GM19468 (cell line): Measurements from ENCODE around the gene TRPM3.
A peak's percentile ranks its signal among the peaks of the same experiment; 100 is the strongest.
"Not testable (repeated sequence)": the region's sequence is repeated elsewhere in the genome, so short reads cannot be mapped to it uniquely, and the experiment has no call there.

Experiments
- ATAC-seq: cut with Tn5 transposase; IDR thresholded peaks from one replicate; pipeline ENCODE4 v1.9.1; 2021; ENCODE audit warnings: mild to moderate bottlenecking, moderate library complexity, moderate number of reproducible peaks; ENCODE audit not compliant: unreplicated experiment; ENCODE audit errors: extremely low read depth

Gene TRPM3

DNA sequence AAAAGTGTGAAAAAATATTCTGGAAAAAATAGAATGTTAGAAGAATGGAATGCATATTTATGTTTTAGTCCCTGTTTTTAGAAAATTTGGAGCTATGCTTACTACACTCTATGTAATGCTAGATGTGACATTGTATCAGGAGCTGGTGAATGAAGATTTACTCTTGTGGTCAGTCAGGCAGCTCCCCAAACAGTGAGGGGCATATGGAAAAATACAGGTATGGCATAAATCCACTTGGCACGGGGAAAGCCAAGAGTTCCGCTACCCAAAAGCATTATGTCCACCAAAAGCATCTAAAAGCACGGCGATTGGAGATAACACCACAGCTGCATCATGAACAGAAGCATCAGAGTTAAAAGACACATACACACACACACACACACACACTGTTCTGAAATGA lies 486.7 kb downstream of the TRPM3 start:
- ATAC-seq: no peak

DNA sequence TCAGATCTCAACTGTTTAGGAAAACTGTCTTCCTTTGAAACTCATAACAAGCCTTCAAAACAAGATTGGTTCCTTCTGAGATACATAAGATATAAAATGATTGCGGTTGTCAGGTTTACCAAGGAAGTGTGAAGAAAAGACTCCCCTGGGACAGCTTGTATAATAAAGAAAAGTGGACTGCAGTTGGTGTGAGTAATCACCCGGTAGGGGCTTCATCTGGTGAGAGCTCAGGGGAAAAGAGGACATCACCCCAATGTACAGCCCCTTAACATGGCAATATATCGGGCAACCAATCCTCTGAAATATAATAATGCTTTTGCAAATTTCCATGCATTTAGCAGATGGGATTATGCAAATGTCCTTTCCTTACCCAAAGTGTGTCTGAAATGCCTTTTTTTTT lies 490.4 kb downstream of the TRPM3 start:
- ATAC-seq: no peak

DNA sequence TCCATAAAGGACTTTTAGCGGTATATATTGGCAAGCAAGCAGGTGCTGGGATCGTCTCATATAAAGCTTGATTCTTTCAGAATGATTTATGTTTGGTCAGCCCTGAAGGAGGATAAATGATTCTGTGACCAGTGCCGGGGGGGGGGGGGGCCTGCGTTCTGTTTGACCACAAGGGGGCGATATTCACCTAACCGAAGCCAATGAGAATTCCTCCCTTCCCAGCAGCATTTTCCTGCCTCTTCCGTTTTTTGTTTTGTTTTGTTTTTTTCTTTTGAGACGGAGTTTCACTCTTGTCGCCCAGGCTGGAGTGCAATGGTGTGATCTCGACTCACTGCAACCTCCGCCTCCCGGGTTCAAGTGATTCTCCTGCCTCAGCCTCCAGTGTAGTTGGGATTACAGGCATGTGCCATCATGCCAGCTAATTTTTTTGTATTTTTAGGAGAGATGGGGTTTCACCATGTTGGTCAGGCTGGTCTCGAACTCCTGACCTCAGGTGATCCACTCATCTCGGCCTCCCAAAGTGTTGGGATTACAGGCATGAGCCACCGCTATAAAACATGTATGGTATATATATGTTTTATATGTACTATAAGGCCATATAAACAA lies 492.2 kb downstream of the TRPM3 start:
- not testable (repeated sequence) for ATAC-seq

DNA sequence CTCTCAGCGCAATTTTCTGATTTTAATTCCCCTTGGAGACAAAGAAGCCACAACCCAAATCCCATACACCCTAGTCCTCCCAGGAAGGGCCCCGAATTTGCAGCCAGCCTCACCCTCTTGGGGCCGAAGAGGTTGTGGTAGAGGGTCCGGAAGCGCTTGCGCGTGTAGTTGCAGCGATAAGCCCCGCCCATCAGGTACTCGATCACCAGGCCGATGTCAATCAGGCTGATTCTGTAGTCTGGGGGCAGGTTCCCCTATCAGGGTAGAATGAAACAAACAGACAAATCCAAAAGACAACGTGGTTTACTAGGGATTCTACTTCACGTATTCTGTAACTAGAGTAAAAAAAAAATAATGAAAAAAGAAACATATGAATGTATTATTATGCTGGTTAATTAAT lies 496.3 kb downstream of the TRPM3 start:
- ATAC-seq: no peak

DNA sequence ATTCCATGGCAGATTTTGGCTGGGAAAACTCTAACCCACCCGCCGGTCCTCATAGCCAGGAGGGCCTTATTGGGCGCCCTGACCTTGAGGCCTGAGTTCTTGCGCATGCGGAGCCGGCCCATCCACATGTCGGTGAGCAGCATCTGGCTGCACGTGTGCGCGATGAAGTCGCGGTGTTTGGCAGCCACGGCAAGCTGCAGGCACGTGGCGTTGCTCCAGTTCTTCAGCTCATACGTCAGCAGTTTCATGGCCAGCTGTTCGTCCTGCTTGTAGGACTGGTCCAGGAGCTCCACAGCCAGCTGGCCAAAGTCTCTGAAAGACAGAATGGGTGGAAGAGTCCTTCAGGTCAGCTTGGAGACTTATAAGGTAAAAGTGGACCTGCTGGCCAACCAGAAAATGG lies 502.6 kb downstream of the TRPM3 start:
- no peak for ATAC-seq

DNA sequence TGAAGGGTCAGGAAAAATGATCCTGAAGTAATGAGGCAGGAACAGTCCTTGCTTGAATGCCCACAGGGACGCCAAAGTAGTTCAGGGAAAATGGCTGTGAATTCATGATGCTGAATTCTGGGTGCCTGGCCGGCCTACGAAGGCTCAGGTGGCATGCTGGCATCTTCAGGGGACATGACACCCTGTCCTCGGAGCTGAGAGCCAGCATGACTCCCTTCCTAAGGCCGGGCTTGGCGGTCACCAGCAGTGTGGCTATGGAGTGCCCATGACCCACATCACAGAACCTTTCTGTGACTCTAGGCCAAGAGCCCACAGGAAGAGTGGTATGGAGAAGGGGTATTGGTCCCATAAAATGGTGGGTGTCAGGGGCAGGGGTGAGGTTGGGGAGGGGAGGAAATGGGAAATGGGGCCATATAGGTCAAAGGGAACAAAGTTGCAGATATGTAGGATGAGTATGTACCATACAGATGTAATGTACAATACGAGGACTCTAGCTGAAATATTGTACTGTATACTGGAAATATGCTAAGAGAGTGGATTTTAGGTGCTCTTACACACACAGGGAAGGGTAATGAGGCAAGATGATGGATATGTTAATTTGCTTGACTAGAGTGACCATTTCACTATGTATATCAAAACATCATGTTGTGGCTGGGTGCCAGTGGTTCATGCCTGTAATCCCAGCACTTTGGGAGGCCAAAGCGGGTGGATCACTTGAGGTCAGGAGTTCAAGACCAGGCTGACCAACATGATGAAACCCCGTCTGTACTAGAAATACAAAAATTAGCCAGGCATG lies 504.2 kb downstream of the TRPM3 start:
- ATAC-seq: no peak

DNA sequence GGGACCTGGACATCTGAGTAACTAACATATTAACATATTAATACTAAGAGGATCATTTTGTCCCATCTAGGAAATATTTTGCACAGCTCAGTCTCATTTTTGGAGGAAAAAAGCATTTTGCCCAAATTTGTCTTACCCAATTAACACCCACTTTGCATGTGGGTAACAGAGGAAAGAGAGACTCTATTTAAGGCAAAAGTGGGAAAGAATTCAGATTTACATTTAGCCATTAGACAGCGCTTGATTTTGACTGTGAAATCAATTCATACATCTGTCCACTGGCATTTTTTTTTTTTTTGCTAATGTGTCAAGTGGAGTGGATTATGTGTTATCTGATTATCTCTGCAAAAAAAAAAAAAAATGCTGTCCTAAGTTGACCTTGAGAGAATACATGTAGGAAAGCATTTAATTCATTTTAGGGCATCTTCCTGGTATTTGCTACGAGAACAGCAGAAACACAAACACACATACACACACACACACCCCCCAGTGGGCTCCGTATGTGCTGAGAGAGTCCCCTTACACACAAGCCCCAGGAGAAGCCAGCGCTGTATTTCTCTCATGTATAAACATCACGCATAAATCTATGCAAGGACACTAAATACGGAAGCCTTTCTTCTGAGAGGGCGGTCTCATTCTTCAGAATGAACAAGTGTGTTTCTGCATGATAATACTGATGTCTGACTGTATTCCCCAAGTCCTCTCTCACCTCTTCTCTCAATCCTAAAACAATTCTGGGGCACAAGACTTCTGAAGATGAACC lies 505.0 kb downstream of the TRPM3 start:
- no peak for ATAC-seq

DNA sequence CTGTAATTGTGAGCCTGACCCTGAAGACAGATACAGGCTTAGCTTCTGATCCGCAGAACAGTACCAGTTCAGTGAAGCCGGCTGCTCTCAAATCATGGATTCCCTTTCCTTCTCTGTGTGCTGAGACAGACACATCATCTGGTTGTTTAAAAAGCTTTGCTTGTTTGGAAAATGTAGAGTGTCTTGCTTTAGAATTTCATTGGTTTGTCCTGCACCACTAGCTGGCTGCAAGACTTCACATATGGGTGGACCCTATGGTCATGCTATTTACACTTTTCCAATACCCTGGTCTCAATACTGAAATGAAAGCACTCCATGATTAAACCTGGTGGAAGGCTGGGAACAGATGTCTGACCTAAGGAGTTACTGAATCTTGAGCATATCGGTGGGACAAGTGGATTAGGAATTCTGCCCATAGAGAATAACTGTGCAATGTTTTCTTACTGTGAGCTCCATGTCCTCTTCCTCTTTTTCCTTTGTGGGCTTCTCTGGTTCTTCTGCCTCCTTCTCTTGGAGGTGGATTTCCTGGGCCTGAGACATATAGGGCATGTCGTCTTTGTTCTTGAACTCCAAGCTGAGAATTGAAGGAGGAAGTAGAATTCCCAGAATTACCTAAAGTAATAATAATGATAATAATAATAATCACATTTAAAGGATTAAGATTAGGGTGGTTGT lies 505.8 kb downstream of the TRPM3 start:
- no peak for ATAC-seq

DNA sequence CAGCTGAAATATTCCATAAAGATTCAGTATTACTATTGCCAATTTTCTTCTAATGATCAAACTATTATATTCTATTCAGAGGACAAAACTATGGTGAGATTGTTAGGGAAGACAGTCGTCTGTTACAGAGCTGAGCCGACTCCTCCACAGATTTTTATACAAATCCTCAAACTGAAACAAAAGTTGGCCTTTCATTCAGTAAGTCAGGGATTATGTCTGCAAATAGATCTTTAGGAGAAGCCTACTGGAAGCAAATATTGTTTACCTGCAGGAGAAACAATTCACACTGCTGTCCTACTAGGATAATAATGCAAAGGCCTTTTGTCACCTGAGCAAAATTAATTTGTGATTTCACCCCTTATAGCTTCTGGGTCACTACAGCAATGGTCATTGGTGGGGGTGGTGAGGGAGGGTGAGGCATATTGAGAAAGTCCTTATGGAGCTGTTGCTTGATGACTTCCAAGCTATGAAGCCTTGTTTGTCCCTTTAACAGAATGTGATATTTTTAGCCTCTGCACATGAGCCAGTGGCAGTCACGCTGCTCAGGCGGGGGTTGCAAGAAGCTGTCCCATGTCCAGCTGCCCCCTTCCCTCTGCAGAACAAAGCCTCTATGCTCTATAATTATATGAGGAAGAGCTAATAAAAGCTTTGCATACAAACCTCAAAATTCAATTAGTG lies 506.5 kb downstream of the TRPM3 start:
- ATAC-seq: no peak

DNA sequence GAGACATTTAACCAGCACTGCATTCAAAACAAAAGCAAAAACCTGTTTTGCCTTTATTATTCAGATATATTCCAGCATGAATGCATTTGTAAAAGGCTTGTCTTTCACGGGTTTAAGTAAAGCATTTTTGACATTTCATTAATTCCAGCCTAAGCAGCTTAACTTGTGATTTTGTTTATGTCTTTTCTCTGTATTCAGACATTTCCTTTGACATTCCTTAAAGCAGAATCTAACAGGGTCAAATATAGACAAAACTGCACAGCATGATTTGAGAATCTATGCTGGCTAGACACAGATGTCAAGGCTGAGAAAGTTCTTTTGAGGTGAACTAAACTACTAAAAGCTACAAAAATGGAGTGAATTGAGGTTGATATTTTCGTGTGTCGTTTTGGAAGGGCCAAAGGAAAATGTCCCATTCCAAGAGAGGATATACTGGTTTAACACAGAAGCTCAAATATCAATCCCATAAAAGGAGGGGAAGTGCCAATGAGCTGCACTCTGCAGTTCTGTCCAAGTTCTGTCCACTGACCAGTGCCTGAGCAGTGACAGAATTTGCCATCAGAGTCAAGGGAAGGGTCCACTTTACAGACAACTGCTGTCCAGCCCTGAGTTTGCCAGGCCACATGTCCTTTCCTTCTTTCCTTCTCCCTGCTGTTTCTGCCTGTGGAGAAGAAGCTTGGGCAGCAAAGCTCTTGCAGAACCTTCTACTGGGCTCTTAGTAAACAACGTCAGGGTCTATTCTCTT lies 508.2 kb downstream of the TRPM3 start:
- ATAC-seq: no peak

DNA sequence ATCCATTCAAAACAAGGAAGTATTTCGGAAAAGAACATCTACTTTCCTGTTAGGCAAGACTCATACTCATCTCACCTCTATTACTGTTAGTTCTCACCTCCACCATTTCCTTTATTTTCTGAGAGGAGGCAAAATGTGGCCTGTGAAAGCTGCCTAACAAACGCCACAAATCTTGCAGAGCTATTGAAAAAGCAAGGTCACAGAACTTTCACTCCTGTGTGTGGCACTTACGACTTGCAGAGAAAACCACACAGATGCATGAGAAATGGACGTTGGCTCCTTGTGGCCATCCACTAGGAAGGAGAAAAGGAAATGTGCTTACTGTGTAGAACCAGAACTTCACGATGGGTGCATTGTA lies 511.2 kb downstream of the TRPM3 start:
- no peak for ATAC-seq

DNA sequence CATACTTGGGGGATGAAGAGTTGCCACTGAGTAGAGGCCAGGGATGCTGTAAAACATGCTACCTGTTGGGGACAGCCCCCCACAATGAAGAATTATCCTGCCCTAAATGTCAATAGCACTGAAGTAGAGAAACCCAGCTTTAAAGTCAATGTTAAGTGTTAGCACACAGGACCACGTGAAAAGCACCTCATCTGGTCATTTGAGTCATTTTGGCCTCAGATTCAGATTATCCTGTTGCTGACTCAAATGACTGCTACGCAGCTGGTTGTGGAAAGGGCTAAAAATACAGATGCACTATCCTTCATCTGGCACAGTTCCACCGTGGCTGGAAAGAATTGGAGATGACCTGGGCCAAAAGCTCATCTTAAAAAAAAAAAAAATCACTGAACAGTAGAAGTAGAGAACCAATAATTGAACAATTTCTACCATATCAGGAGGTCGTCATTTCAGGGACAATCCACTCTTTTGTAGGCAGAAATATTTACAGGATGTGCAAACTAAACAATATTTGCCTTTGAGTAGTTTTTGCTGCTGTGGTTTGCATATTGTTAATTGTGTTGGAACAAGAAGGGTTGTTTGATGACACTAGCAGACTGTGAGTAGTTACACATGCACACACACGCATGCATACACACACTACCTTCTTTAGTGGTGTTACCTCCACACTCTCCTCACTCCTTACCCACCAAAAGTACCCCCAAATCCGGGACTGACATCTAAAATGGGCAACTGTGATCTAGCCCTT lies 511.7 kb downstream of the TRPM3 start:
- ATAC-seq: no peak

DNA sequence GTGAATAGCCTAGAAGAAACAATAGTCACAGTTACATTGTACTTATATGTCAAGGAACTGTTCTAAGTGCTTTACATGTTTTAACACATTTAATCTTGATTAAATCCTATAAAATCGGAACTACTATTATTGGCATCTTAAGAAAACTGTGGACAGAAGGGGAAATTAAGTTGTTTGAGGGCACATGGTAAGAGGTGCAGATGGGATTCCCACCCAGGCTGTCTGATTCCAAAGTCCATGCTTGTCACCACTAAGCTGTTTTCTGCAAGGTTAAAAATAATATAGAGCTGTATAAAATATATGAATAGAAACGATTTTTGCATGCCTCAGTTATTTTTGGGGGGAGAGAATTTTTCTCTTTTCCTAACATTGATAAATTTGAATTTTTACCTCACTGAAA lies 512.4 kb downstream of the TRPM3 start:
- no peak for ATAC-seq

DNA sequence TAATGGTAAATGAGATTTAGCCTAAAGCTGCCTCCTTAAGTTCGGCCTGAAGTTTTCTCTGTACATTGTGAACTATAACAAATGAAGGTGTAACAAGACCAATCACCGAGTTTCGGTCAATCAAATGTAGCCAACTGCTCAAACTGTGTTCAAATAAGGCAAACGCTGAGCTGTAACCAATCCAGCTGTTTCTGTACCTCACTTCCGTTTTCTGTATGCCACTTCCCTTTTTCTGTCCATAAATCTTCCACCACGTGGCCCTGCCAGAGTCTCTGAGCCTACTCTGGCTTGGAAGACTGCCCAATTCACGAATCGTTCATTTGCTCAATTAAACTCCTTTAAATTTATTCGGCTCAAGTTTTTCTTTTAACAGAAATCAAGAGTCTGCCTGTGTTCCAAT lies 513.5 kb downstream of the TRPM3 start:
- no peak for ATAC-seq

DNA sequence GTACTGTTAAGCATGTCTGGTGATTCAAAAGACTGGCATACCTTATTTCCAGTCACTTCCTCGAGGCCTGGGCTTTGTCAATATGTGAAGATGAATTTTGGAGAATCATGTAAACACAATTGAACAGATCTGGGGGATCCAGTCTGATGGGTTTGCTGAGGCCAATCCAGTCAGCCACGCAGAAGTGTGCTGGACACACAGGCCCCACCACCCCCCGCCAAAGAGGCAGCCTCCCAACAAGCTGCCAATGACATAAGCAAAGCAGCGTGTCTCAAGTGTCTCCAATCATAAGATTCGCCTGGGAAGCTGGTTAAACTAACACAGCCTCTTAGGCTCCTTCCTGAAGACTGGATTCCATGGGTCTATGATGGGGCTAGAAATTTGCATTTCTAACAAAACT lies 514.1 kb downstream of the TRPM3 start:
- no peak for ATAC-seq

DNA sequence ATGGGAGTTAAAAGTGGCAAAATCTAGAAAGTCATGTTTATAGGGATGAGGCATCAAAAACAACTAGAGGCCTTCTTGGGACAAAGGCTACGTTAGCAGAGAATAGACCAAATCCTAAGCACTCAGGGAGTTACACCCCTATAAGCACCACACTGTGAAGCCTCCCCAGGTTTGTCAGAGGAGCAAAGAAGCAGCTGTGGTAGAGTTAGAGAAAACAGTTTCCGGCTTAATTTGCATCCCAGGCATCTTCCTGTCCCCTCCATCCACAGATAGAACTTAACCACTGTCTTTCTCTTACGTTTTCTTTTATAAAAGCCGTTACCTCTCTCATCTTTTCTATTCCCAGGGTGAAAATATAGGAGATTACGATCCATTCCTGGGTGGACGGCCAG lies 518.4 kb downstream of the TRPM3 start:
- ATAC-seq: no peak

DNA sequence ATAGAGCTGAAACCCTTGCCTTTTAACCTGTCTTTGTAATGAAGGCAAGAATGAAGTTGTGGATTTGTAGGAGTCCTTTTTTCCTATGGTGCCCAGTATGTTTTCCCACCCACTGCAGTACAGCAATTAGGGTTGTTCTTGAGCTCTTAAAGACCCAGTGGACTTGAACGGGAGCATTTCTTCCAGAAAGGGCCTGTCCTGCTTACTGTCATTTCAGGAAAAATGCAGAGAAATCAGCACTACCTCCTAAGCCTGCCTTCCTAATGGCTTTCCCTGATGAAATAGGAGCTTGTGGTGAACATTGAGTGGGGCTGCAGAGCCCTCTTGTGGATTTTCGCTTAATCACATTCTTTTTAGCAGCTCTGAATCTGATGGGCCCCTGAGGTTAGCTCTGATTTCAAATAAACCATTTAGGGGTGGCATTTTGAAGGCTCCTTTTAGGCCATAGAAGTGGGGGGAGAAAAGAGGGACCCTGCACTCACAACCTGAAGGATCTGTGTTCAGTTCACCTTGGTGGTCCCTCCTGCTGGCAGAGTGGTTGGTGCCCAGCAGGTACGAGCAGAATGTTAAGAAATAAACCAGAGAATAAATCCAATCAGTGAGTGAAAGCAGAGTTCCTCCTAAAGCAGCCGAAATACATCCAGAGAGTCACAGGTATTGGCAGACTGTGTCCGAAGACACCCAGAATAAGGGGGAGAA lies 519.0 kb downstream of the TRPM3 start:
- ATAC-seq: peak; percentile 30
